ENCODE results near the gene ATRN. TPM values are rescaled to one million over a fixed set of nuclear protein-coding genes. Genes with fewer than 3 reads are reported as not detected.

ATRN gene
- total RNA-seq, 2 donors from 2014 or later = 17.0 to 23.1 TPM

- no peak overlapping the region for H3K4me3 ChIP-seq
- H3K4me1 ChIP-seq = peaks cover 11% of the 10 kb centered on the region
- no peaks in the 10 kb centered on the region for H3K27me3 ChIP-seq
- H3K9me3 ChIP-seq = no peaks in the 10 kb centered on the region
- TF ChIP-seq, protein P1, sequence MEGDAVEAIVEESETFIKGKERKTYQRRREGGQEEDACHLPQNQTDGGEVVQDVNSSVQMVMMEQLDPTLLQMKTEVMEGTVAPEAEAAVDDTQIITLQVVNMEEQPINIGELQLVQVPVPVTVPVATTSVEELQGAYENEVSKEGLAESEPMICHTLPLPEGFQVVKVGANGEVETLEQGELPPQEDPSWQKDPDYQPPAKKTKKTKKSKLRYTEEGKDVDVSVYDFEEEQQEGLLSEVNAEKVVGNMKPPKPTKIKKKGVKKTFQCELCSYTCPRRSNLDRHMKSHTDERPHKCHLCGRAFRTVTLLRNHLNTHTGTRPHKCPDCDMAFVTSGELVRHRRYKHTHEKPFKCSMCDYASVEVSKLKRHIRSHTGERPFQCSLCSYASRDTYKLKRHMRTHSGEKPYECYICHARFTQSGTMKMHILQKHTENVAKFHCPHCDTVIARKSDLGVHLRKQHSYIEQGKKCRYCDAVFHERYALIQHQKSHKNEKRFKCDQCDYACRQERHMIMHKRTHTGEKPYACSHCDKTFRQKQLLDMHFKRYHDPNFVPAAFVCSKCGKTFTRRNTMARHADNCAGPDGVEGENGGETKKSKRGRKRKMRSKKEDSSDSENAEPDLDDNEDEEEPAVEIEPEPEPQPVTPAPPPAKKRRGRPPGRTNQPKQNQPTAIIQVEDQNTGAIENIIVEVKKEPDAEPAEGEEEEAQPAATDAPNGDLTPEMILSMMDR (IDR thresholded peaks at IDR 0.05) = no peak
- no peak overlapping the region for H3K9ac ChIP-seq (ENCODE audit: low read depth in 2 of 2, low read length in 2 of 2)
- intact Hi-C loops (cut with DNase I) = no loop called here
- no peak overlapping the region for H3K27ac ChIP-seq
- no peak for DNase-seq
- H3K36me3 ChIP-seq = no peaks in the 10 kb centered on the region
These were observed 7.2 kb downstream of the ATRN start for GRCh38 chr20:3477861-3478544.

DNA sequence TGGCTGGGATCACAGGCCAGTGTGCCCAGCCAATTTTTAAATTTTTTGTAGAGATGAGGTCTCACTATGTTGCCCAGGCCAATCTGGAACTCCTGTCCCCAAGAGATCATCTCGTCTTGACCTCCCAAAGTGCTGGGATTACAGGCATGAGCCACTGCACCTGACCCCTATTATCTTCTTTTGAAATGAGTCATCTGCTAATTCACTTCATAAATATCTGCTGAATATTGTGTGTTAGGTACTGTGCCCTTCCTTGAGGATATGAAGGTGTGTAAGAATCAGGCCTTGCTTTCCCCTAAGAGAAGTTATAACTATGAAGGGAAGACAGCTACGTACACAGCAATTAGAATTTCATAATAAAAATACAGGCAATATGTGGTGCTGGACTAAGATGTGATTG, 8.2 kb downstream of the ATRN start:
- intact Hi-C loops (cut with DNase I) = no loop called here
- Histone ChIP-seq H3K9ac (ENCODE audit: low read depth in 2 of 2, low read length in 2 of 2) (no peak overlapping the region), H3K9me3 (no peaks in the 10 kb centered on the region), H3K36me3 (no peaks in the 10 kb centered on the region), H3K4me3 (no peak overlapping the region), H3K27me3 (no peaks in the 10 kb centered on the region), H3K27ac (no peak overlapping the region), H3K4me1 (peaks cover 1% of the 10 kb centered on the region)
- TF ChIP-seq, protein P1 (IDR thresholded peaks at IDR 0.05) = no peak
- no peak for DNase-seq

GRCh38 chr20:3479759-3480615, 9.2 kb downstream of the ATRN start:
- H3K9me3 ChIP-seq = no peaks in the 10 kb centered on the region
- intact Hi-C loops (cut with DNase I) = no loop called here
- no peak overlapping the region for H3K4me3 ChIP-seq
- TF ChIP-seq, protein P1 (IDR thresholded peaks at IDR 0.05) = no peak
- no peak overlapping the region for H3K9ac ChIP-seq (ENCODE audit: low read depth in 2 of 2, low read length in 2 of 2)
- no peaks in the 10 kb centered on the region for H3K36me3 ChIP-seq
- DNase-seq = no peak
- no peaks in the 10 kb centered on the region for H3K27me3 ChIP-seq
- no peaks in the 10 kb centered on the region for H3K4me1 ChIP-seq
- no peak overlapping the region for H3K27ac ChIP-seq

DNA sequence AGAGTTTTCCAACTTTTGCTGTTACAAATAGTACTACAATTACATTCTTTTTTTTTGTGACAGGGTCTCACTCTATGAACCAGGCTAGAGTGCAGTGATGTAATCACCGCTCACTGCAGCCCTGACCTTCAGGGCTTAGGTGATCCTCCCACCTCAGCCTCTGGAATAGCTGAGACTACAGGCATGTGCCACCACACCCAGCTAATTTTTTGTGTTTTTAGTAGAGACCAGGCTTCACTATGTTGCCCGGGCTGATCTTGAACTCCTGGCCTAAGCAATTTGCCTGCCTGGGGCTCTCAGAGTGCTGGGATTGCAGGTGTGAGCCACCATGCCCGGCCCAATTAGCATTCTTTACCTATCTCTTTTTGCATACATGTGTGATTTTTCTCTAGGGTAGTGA, 12.5 kb downstream of the ATRN start:
- no peaks in the 10 kb centered on the region for H3K4me1 ChIP-seq
- no peak overlapping the region for H3K9ac ChIP-seq (ENCODE audit: low read depth in 2 of 2, low read length in 2 of 2)
- H3K4me3 ChIP-seq = no peak overlapping the region
- no peaks in the 10 kb centered on the region for H3K9me3 ChIP-seq
- H3K27me3 ChIP-seq = no peaks in the 10 kb centered on the region
- DNase-seq = no peak
- H3K36me3 ChIP-seq = no peaks in the 10 kb centered on the region
- intact Hi-C loops (cut with DNase I) = no loop called here
- no peak overlapping the region for H3K27ac ChIP-seq
- TF ChIP-seq, protein P1 (IDR thresholded peaks at IDR 0.05) = no peak

DNA sequence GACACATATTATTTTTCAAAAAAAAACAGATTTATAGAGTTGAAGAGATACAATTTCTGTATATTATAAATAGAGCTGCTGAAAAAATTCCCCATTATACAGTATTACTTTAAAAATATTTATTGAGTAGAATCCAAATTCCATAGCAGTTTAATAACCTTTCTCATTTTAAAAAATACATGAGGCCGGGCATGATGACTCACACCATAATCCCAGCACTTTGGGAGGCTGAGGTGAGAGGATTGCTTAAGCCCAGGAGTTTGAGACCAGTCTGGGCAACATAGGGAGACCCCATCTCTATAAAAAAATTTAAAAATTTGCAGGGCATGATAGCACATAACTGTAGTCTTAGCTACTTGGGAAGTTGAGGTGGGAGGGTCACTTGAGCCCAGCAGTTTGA, 13.0 kb downstream of the ATRN start:
- no peak overlapping the region for H3K4me3 ChIP-seq
- TF ChIP-seq, protein P1 (IDR thresholded peaks at IDR 0.05) = no peak
- H3K4me1 ChIP-seq = no peaks in the 10 kb centered on the region
- no peak overlapping the region for H3K9ac ChIP-seq (ENCODE audit: low read depth in 2 of 2, low read length in 2 of 2)
- H3K27me3 ChIP-seq = no peaks in the 10 kb centered on the region
- H3K36me3 ChIP-seq = no peaks in the 10 kb centered on the region
- DNase-seq = no peak
- no peak overlapping the region for H3K27ac ChIP-seq
- H3K9me3 ChIP-seq = no peaks in the 10 kb centered on the region
- intact Hi-C loops (cut with DNase I) = no loop called here
